Measurements from ENCODE around the gene WDFY1.
A peak's percentile ranks its signal among the peaks of the same experiment; 100 is the strongest.
"Not testable (repeated sequence)": the region's sequence is repeated elsewhere in the genome, so short reads cannot be mapped to it uniquely, and the experiment has no call there.

The WDFY1 gene

DNA sequence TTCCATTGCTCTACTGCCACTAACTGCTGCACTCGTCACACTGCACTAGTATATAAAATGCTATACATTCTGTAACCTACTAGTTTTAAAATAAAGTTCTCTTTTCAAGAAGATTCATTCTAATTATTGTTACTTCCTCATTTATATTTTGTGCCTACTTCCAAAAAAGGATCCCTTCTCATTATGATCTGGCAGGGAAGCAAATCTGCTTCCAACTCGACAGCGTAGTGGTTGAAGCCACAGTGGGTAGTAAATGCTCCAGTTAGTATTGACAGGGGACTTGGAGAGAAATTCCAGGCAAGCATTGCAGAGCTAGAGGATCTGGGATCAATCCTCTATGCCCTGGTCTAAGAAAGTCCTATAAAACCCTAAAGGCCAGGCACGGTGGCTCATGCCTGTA, 54.4 kb downstream of the WDFY1 start:
- peak; percentile 55 for DNase-seq

- DNase-seq: no peak
Measured at GRCh38 chr2:223889229-223889628, 55.9 kb downstream of the WDFY1 start.

- DNase-seq: no peak
Measured at GRCh38 chr2:223888251-223888650, 56.9 kb downstream of the WDFY1 start.

DNA sequence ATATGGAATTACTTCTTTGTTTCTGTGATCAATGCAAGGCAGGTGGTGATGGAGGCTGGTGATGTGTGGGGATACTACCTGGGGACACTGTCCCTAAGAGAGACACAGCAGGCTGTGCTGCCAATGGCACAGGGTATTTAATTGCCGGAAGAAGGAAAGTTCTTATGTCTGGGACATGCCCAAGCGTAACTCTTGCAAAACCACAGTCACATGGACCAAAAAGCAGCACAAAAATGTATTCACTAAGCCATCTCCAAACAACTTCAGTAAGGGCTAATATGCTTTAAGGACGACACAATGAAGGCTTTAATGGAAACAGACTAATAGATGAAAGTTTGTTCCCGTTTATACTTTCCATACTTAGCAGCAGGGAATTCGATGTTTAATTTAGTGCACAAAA, 58.0 kb downstream of the WDFY1 start:
- peak; percentile 66 for DNase-seq

GRCh38 chr2:223886726-223887125, 58.4 kb downstream of the WDFY1 start:
- DNase-seq: peak; percentile 49

GRCh38 chr2:223884399-223884798, 60.7 kb downstream of the WDFY1 start:
- no peak for DNase-seq

- DNase-seq: no peak
Measured at GRCh38 chr2:223882715-223883114, 62.4 kb downstream of the WDFY1 start.

GRCh38 chr2:223880796-223881195, 64.3 kb downstream of the WDFY1 start:
- no peak for DNase-seq

DNA sequence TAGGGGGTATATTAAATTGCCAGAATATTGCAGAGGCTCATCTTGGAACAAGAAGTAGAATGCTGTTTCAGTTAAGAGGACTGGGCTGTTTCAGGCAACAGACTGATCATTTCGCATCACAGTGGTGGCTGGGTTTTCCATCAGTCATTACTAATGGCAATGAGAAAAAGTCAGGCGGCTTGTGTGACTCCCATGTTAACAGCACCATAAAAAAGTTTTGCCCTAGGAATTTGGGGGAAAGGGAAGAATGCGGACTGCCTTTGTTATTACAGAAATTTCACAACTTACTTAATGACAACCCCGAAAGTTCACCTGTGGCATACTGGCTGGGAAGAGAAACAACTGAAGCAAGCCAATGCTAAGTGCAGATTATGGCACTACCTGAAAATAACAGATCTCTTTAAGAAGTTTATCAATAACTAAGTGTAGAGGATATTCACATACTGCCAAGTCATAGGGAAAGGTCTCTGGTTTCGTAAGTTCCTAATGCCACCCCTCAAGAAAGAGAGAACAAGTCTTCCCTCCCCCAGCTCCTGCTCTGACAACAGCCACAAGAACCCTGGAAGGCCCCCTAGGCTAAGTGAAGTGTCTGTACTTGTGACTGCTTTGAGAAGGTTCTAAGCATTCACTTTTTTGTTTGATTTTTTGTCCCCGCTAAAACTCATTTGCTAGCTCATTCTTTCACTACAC, 67.3 kb downstream of the WDFY1 start:
- peak; percentile 59 for DNase-seq

- DNase-seq: no peak
Measured at GRCh38 chr2:223873672-223874071, 71.5 kb downstream of the WDFY1 start.

DNA sequence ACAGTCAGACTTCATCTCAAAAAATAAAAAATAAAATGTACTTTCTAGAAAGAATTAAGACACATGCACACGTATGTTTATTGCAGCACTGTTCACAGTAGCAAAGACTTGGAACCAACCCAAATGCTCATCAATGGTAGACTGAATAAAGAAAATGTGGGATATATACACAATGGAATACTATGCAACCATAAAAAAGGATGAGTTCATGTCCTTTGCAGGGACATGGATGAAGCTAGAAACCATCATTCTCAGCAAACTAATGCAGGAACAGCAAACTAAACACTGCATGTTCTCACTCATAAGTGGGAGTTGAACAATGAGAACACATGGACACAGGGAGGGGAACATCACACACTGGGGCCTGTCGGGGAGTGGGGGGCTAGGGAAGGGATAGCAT, 72.4 kb downstream of the WDFY1 start:
- DNase-seq: not testable (repeated sequence)

DNA sequence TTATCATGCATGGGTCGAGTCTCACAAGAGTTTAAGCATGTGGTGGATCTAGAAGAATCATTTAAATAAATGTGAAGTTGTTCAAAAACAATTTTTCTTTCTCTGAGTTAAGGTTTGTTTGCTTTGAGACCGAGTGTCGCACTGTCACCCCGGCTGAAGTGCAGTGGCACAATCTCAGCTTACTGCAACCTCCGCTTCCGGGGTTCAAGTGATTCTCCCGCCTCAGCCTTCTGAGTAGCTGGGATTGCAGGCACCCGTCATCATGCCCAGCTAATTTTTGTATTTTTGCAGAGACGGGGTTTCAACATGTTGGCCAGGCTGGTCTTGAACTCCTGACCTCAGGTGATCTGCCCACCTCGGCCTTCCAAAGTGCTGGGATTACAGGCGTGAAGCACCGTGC, 73.5 kb downstream of the WDFY1 start:
- DNase-seq: not testable (repeated sequence)

DNA sequence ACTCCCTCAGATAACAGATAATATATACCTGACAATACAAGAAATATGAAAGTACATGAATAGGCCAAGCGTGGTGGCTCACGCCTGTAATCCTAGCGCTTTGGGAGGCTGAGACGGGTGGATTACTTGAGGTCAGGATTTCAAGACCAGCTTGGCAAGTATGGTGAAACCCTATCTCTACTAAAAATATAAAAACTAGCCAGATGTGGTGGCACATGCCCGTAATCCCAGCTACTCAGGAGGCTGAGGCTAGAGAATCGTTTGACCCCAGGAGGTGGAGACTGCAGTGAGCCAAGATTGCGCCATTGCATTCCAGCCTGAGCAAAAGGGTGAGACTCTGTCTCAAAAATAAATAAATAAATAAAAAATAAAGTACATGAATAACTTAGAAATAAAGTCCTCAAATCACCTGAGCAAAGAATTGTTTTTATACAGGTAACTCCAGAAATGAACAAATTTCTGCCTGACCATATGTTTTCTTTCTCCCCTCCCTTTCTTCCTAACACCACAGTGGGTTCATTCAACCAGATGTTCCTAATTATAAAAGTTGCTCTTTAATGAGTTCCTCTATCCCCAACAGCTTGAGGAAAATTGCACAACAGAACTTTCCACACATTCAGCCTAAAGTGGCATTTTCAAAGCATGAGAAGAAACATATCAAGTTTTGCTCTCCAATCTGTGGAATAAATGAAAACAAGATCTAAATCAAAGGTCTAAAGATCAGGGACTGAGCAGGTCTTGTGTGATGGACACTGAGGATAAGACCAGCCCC, 74.1 kb downstream of the WDFY1 start:
- DNase-seq: peak; percentile 96

GRCh38 chr2:223868005-223868404, 77.1 kb downstream of the WDFY1 start:
- peak; percentile 55 for DNase-seq

- peak; percentile 62 for DNase-seq
Measured at GRCh38 chr2:223865907-223866508, 79.1 kb downstream of the WDFY1 start.

- DNase-seq: peak; percentile 69
Measured at GRCh38 chr2:223865124-223865523, 80.0 kb downstream of the WDFY1 start.

DNA sequence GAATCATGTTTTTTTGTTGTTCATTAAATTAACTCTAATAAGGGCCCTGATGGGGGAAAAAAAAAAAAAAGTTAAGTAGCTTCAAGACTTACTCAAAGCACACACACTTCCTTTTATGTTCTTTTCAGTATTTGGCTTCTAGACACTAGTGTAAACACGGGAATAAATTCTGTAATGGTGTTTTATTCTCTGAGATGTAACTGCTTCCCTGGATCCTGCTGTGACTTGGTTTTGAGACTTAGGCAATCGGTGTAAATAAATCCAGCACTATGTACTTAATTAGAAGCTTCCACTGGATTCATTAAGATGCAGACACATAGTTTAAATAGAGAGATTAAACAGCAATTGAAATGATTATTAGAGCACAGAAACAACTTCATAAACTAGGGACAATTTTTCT, 81.6 kb downstream of the WDFY1 start:
- no peak for DNase-seq

DNA sequence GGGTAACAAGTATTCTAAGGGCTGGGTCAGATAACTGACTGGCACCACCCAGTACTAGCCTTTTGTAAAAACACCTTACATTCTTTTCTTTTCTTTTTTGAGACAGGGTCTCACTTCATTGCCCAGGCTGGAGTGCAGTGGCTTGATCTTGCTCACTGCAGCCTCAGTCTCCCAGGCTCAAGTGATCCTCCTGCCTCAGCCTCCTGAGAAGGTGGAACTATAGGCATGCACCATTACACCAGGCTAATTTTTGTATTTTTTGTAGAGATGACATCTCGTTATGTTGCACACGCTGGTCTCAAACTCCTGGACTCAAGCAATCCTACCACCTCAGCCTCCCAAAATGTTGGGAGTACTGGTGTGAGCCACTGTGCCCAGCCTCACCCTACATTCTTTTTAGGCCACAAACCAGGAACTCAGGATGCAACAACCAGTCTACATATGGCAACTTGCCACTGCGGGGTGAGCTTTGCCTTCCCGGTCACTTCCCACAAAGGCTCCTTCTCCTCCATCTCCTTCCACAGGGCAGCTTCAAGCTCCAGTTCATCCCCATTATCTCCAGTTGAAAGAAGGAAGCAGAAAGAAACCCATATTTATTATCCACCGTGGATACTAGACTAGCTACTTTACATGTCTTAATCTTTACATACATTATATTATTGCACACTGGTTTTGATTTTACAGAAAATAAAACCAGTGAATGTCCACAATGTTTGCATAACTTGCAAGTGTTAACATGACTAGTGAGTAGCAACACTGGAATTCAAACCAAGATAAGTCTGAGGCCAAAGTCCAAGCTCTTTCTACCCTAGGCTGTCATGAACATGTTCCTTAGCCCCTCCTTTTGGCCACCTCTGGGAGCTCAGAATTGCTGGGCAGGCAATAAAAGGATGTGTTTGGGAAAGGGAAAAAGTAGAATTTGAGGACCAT, 84.1 kb downstream of the WDFY1 start:
- DNase-seq: no peak

GRCh38 chr2:223859070-223859469, 86.1 kb downstream of the WDFY1 start:
- no peak for DNase-seq

DNA sequence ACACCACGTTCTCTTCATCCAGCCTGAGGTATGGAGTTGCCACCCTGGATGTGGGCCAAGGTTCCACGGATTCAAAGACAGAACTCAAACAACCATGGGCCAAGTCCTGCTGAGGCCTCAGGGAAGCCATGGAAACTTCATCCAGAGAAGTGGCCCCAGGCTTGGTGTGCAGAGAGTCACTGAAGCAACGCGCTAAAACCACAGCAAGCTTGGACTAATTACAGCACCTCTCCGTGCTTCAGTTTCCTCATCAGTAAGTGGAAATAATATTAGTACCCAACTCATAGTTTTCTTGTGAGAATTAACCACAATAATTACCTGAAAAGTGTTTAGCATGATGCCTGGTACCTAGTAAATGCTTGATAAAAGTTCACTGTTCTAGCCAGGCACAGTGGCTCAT, 88.6 kb downstream of the WDFY1 start:
- peak; percentile 42 for DNase-seq

DNA sequence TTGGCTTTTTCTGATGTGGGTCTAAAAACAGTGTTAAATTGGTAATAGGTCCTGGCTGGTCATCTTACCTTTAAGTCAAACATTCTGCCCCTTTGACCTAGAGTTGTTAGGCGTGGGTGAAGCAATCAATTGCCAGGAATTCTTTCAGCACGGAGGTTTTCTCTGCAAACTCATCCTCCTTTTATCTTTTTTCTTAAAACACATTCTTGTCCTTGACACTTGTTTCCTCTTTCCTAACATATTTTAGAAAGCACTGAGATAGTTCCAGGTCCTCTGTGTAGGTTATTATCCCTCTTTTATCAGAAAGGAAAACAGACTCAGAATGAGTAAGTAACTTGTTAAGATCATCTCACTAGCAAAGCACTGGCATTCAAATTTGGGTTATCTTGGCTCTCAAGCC, 89.1 kb downstream of the WDFY1 start:
- DNase-seq: no peak

DNA sequence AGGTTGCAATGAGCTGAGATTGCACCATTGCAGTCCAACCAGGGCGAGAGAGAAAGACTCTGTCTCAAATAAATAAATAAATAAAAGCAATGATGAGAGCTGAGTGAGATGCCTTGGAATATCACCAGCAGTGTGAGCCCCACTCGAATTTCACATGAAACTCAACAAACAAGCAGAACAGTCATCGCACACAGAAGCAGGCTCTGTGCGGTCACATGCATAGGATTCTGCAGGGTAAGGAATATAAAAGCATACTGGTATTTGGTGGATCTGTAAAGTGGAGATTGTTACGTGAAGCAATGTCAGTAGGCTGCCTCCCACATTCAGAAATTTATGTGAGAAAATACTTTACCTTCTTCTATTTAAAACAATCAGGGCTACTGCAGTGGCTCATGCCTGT, 89.7 kb downstream of the WDFY1 start:
- no peak for DNase-seq

DNA sequence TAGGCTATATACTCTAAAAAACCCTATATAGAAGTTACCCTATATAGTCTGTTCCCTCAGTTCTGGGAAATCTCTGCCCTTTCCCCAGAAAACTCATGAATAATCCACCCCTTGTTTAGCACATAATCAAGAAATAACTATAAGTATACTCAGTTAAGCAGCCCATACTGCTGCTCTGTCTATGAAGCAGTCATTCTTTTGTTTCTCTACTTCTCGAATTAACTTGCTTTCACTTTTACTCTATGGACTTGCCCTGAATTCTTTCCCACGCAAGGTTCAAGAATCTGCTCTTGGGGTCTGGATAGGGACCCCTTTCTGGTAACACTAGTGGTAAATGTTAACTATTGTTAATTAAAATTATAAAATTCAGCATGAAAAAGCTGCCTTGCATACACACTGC, 90.4 kb downstream of the WDFY1 start:
- no peak for DNase-seq
